ENCODE results near the gene LRRN3. TPM values are rescaled to one million over a fixed set of nuclear protein-coding genes. Genes with fewer than 3 reads are reported as not detected.

The LRRN3 gene
- total and polyA plus RNA-seq, 2 of the 8 experiments (the other 6 are each of a cell fraction or from before 2014, with no cell fraction given) = 0.20 to 0.32 TPM

DNA sequence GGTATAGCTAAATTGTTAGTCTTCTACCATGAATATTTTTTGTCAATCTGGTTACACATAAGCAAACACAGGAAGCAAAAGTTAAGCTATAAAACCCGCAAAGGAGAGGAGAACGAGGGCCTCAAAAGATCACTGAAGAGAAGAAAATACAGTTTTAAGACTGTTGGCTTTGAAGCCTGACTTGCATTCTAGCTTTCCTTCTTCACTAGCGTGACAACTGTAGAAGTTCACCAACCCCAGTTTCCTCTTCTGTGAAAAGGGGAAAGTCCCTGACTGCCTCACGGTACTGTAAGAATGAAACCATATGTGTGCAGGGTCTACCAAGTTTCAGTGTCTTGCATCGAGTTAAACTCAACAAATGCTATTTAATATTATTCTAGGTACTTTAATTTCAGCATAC lies 7.5 kb upstream of the LRRN3 start (continued):
- TF ChIP-seq SIN3A (conservative IDR thresholded peaks at IDR 0.05 in 1 of 2, IDR thresholded peaks at IDR 0.05 in 1 of 2; ENCODE audit: low read depth in 1 of 2, low read length in 2 of 2) (no peak), RXRA (IDR thresholded peaks at IDR 0.05; ENCODE audit: insufficient read depth, low read depth, low read length) (no peak), POLR2AphosphoS5 (IDR thresholded peaks at IDR 0.05; ENCODE audit: low read depth, low read length) (no peak), SP1 (IDR thresholded peaks at IDR 0.05; ENCODE audit: low read depth, low read length) (no peak), BACH1 (IDR thresholded peaks at IDR 0.05; ENCODE audit: low read length) (no peak), SP2 (IDR thresholded peaks at IDR 0.05; ENCODE audit: low read length) (no peak), ATF3 (IDR thresholded peaks at IDR 0.05; ENCODE audit: insufficient read depth, low read depth, low read length) (no peak), RBBP5 (IDR thresholded peaks at IDR 0.05; ENCODE audit: borderline replicate concordance, low read depth, low read length) (no peak), NANOG (IDR thresholded peaks at IDR 0.05; ENCODE audit: insufficient read depth, low read depth, low read length, poor library complexity, severe bottlenecking) (no peak), TCF12 (IDR thresholded peaks at IDR 0.05; ENCODE audit: low read depth, low read length) (no peak)

Data from H1 (cell line).